H1 (cell line): ENCODE results near the gene ZBTB20.

Experiments
- BACH1 ChIP-seq: IDR thresholded peaks from 2 replicates; pipeline ENCODE4 v1.6.1; 2012; ENCODE audit warnings: low read length, improper control_type of control experiment
- CHD1 ChIP-seq: IDR thresholded peaks from 2 replicates; pipeline ENCODE4 v1.6.1; 2012; ENCODE audit warnings: low read depth, low read length, improper control_type of control experiment
- CHD2 ChIP-seq: IDR thresholded peaks from 2 replicates; pipeline ENCODE4 v1.6.1; 2012; ENCODE audit warnings: low read length, improper control_type of control experiment
- CTCF ChIP-seq, 3 experiments: IDR thresholded peaks; 1 replicate in 2 of 3; 2 replicates in 1 of 3; pipeline versions ENCODE4 v1.5.1 to v1.6.1; 2011; ENCODE audit warnings: low read length in 3 of 3, mild to moderate bottlenecking in 3 of 3, inconsistent platforms in 2 of 3, low read depth in 1 of 3, moderate library complexity in 1 of 3; ENCODE audit not compliant: insufficient read depth in 1 of 3; ENCODE audit errors: control extremely low read depth in 1 of 3
- JUN ChIP-seq: IDR thresholded peaks from 2 replicates; pipeline ENCODE4 v1.6.1; 2011; ENCODE audit warnings: low read depth, mild to moderate bottlenecking, improper control_type of control experiment, low read length
- POLR2A ChIP-seq, 2 experiments: IDR thresholded peaks; 1 replicate in 1 of 2; 2 replicates in 1 of 2; pipeline ENCODE4 v1.6.1; 2011; ENCODE audit warnings: low read depth in 2 of 2, low read length in 2 of 2, mild to moderate bottlenecking in 2 of 2; ENCODE audit errors: control extremely low read depth in 1 of 2
- RFX5 ChIP-seq: IDR thresholded peaks from 2 replicates; pipeline ENCODE4 v1.6.1; 2011; ENCODE audit warnings: low read depth, low read length, improper control_type of control experiment, borderline replicate concordance
- SP4 ChIP-seq: IDR thresholded peaks from 2 replicates; pipeline ENCODE4 v1.6.1; 2012; ENCODE audit warnings: low read length, inconsistent platforms
- SUZ12 ChIP-seq: fragments of 200-600 bp; sonication (generic); IDR thresholded peaks from 2 replicates; pipeline ENCODE4 v1.6.1; 2012; ENCODE audit warnings: mild to moderate bottlenecking, inconsistent platforms, low read length, moderate library complexity, mixed read lengths
- TAF1 ChIP-seq: IDR thresholded peaks from 2 replicates; pipeline ENCODE4 v1.6.1; 2011; ENCODE audit warnings: mild to moderate bottlenecking, low read depth, low read length
- TF ChIP-seq, protein P1 (sequence below): IDR thresholded peaks from 2 replicates; pipeline ENCODE4 v1.6.1; 2011; ENCODE audit warnings: low read length, improper control_type of control experiment

DNA sequence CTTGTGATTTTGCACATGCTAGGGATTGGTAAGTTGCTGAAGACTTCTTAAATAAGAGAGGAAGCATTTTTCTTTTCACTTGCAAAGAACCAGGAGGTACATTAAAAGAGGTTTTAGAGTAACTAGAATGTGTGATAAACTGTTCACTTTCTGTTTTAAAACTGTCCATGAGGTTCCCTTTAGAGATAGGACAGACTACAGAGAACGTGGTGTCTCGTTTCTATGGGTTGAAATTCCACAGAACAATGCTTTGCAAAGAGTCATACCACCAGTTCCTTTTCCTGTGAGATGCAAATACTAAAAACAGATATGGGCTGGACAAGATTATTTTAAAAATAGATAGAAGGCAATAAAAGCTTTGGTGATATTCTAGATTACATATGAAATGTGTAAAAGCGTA, 480.5 kb downstream of the ZBTB20 start:
- TF ChIP-seq TAF1 (no peak), CTCF (IDR thresholded peaks at IDR 0.05; ENCODE audit: control extremely low read depth in 1 of 3, insufficient read depth in 1 of 3, low read depth in 1 of 3, low read length in 3 of 3) (no peak), RFX5 (no peak), POLR2A (IDR thresholded peaks at IDR 0.05; ENCODE audit: control extremely low read depth in 1 of 2, low read depth in 2 of 2, low read length in 2 of 2) (no peak), CHD2 (no peak), CHD1 (no peak), BACH1 (no peak), SUZ12 (no peak), JUN (no peak), SP4 (no peak)
- TF ChIP-seq, protein P1, sequence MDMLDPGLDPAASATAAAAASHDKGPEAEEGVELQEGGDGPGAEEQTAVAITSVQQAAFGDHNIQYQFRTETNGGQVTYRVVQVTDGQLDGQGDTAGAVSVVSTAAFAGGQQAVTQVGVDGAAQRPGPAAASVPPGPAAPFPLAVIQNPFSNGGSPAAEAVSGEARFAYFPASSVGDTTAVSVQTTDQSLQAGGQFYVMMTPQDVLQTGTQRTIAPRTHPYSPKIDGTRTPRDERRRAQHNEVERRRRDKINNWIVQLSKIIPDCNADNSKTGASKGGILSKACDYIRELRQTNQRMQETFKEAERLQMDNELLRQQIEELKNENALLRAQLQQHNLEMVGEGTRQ = no peak
